DOHH2 (cell line): Measurements from ENCODE around the gene WASL.

Source experiments
- CTCF ChIP-seq: fragments of 200-600 bp; sonication (generic); IDR thresholded peaks from one replicate; pipeline ENCODE4 v1.5.1; 2014; ENCODE audit warnings: antibody characterized with exemption, mild to moderate bottlenecking, low read depth, low read length; ENCODE audit not compliant: poor library complexity, severe bottlenecking
- EZH2phosphoT487 ChIP-seq: fragments of 200-600 bp; sonication (generic); IDR thresholded peaks from 2 replicates; pipeline ENCODE4 v1.6.1; 2017; ENCODE audit warnings: borderline replicate concordance, mild to moderate bottlenecking, antibody characterized with exemption, low read length, moderate library complexity, mixed read lengths

- no peak for TF ChIP-seq CTCF
- TF ChIP-seq EZH2phosphoT487, result no peak
These were observed 86.0 kb downstream of the WASL start for GRCh38 chr7:123662755-123663154.
